HEK293 (cell line): ENCODE results near the gene TSC2.
A peak's percentile ranks its signal among the peaks of the same experiment; 100 is the strongest.

Experiments used
- CTCF ChIA-PET: fragments of 350-600 bp; formaldehyde crosslinking; extraction: SDS; loops from one replicate; lab custom pipeline; 2021; ENCODE audit warnings: antibody characterized with exemption; lab: Yijun Ruan, JAX
- POLR2A ChIA-PET: fragments of 300-600 bp; formaldehyde crosslinking; extraction: SDS; loops from one replicate; lab custom pipeline; 2020; ENCODE audit warnings: antibody characterized with exemption, inconsistent platforms; lab: Yijun Ruan, JAX
- H3K27ac ChIP-seq: fragments of 200-500 bp; sonication (Bioruptor generic); 2 replicates; pipeline ENCODE4 v1.5.1; 2014; ENCODE audit warnings: low read depth, low read length, control low read depth, inconsistent platforms; ENCODE audit errors: extremely low read depth
- H3K36me3 ChIP-seq, 2 experiments: fragments of 200-500 bp in 1 of 2; sonication (Bioruptor generic) in 1 of 2; 1 replicate in 1 of 2; 2 replicates in 1 of 2; pipeline ENCODE4 v1.5.1; 2014 to 2017; ENCODE audit warnings: inconsistent platforms in 2 of 2, low read length in 2 of 2; ENCODE audit not compliant: control insufficient read depth in 2 of 2, insufficient read depth in 1 of 2
- H3K4me1 ChIP-seq: fragments of 200-500 bp; sonication (Bioruptor generic); 2 replicates; pipeline ENCODE4 v1.5.1; 2014; ENCODE audit warnings: mild to moderate bottlenecking, low read length, inconsistent platforms; ENCODE audit not compliant: control insufficient read depth, insufficient read depth
- H3K4me3 ChIP-seq: 2 replicates; pipeline ENCODE4 v1.5.1; 2011; ENCODE audit warnings: low read depth, mild to moderate bottlenecking, control low read depth, low read length, moderate library complexity
- H3K9me3 ChIP-seq: fragments of 200-500 bp; sonication (Bioruptor generic); 2 replicates; pipeline ENCODE4 v1.5.1; 2014; ENCODE audit warnings: low read depth, low read length, inconsistent platforms; ENCODE audit not compliant: control insufficient read depth, insufficient read depth
- EGR2 ChIP-seq: fragments of 450-650 bp; formaldehyde crosslinking; IDR thresholded peaks from 2 replicates; pipeline ENCODE4 v1.5.1; 2016; ENCODE audit warnings: low read depth, missing biosample characterization, missing genetic modification characterization
- GLIS2 ChIP-seq: fragments of 450-650 bp; formaldehyde crosslinking; IDR thresholded peaks from 2 replicates; pipeline ENCODE4 v1.5.1; 2016; ENCODE audit warnings: missing biosample characterization, missing genetic modification characterization
- IKZF3 ChIP-seq: fragments of 450-650 bp; IDR thresholded peaks from 2 replicates; pipeline ENCODE4 v1.5.0; 2018; ENCODE audit warnings: missing biosample characterization, mild to moderate bottlenecking, missing genetic modification characterization, moderate library complexity
- KLF1 ChIP-seq: fragments of 450-650 bp; formaldehyde crosslinking; IDR thresholded peaks from 2 replicates; pipeline ENCODE4 v1.5.1; 2016; ENCODE audit warnings: missing biosample characterization, missing genetic modification characterization
- KLF16 ChIP-seq: fragments of 450-650 bp; formaldehyde crosslinking; IDR thresholded peaks from 2 replicates; pipeline ENCODE4 v1.5.1; 2017; ENCODE audit warnings: missing biosample characterization, missing genetic modification characterization
- KLF17 ChIP-seq: fragments of 450-650 bp; formaldehyde crosslinking; IDR thresholded peaks from 2 replicates; pipeline ENCODE4 v1.5.1; 2016; ENCODE audit warnings: missing biosample characterization, missing genetic modification characterization
- SCRT1 ChIP-seq: fragments of 450-650 bp; formaldehyde crosslinking; IDR thresholded peaks from 2 replicates; pipeline ENCODE4 v1.5.1; 2016; ENCODE audit warnings: missing biosample characterization, missing genetic modification characterization, borderline replicate concordance
- SCRT2 ChIP-seq: fragments of 450-650 bp; formaldehyde crosslinking; IDR thresholded peaks from 2 replicates; pipeline ENCODE4 v1.5.1; 2016; ENCODE audit warnings: missing biosample characterization, missing genetic modification characterization
- SETDB1 ChIP-seq: IDR thresholded peaks from one replicate; pipeline ENCODE4 v1.6.1; 2017; ENCODE audit warnings: mild to moderate bottlenecking, low read length, moderate library complexity, mixed read lengths; ENCODE audit not compliant: insufficient read length
- ZFHX2 ChIP-seq: fragments of 450-650 bp; formaldehyde crosslinking; conservative IDR thresholded peaks from 2 replicates; pipeline ENCODE4 v1.5.1; 2016; ENCODE audit warnings: missing biosample characterization, missing genetic modification characterization
- ZIC2 ChIP-seq: fragments of 450-650 bp; formaldehyde crosslinking; IDR thresholded peaks from 2 replicates; pipeline ENCODE4 v1.5.1; 2016; ENCODE audit warnings: missing biosample characterization, missing genetic modification characterization
- ZNF132 ChIP-seq: fragments of 450-650 bp; formaldehyde crosslinking; IDR thresholded peaks from 2 replicates; pipeline ENCODE4 v1.5.1; 2017; ENCODE audit warnings: missing biosample characterization, missing genetic modification characterization, borderline replicate concordance
- ZNF324 ChIP-seq: fragments of 450-650 bp; formaldehyde crosslinking; IDR thresholded peaks from 2 replicates; pipeline ENCODE4 v1.5.1; 2016; ENCODE audit warnings: missing biosample characterization, missing genetic modification characterization
- ZNF366 ChIP-seq: fragments of 450-650 bp; formaldehyde crosslinking; conservative IDR thresholded peaks from 2 replicates; pipeline ENCODE4 v1.5.1; 2016; ENCODE audit warnings: missing biosample characterization, missing genetic modification characterization
- ZNF391 ChIP-seq: fragments of 450-650 bp; formaldehyde crosslinking; IDR thresholded peaks from 2 replicates; pipeline ENCODE4 v1.5.1; 2016; ENCODE audit warnings: low read depth, missing biosample characterization, missing genetic modification characterization, borderline replicate concordance
- ZNF513 ChIP-seq: fragments of 450-650 bp; IDR thresholded peaks from 2 replicates; pipeline ENCODE4 v1.5.1; 2018; ENCODE audit warnings: missing biosample characterization, missing genetic modification characterization
- ZNF560 ChIP-seq: fragments of 450-650 bp; formaldehyde crosslinking; IDR thresholded peaks from 2 replicates; pipeline ENCODE4 v1.5.1; 2017; ENCODE audit warnings: missing biosample characterization, missing genetic modification characterization, borderline replicate concordance
- ZNF621 ChIP-seq: fragments of 450-650 bp; formaldehyde crosslinking; IDR thresholded peaks from 2 replicates; pipeline ENCODE4 v1.5.1; 2017; ENCODE audit warnings: missing biosample characterization, missing genetic modification characterization
- ZNF660 ChIP-seq: fragments of 450-650 bp; IDR thresholded peaks from 2 replicates; pipeline ENCODE4 v1.5.1; 2018; ENCODE audit warnings: missing biosample characterization, mild to moderate bottlenecking, missing genetic modification characterization
- ZNF677 ChIP-seq: fragments of 450-650 bp; IDR thresholded peaks from 2 replicates; pipeline ENCODE4 v1.5.0; 2018; ENCODE audit warnings: missing biosample characterization, mild to moderate bottlenecking, missing genetic modification characterization, moderate library complexity
- ZNF747 ChIP-seq: fragments of 450-650 bp; formaldehyde crosslinking; IDR thresholded peaks from 2 replicates; pipeline ENCODE4 v1.5.1; 2016; ENCODE audit warnings: missing biosample characterization, missing genetic modification characterization
- ZNF76 ChIP-seq: fragments of 450-650 bp; formaldehyde crosslinking; IDR thresholded peaks from 2 replicates; pipeline ENCODE4; 2016; ENCODE audit warnings: low read depth, missing biosample characterization, missing genetic modification characterization, borderline replicate concordance
- ZSCAN4 ChIP-seq: fragments of 450-650 bp; formaldehyde crosslinking; IDR thresholded peaks from 2 replicates; pipeline ENCODE4 v1.5.1; 2017; ENCODE audit warnings: missing biosample characterization, missing genetic modification characterization
- TF ChIP-seq, protein P1 (sequence below): fragments of 450-650 bp; formaldehyde crosslinking; IDR thresholded peaks from 2 replicates; pipeline ENCODE4 v1.5.1; 2016; ENCODE audit warnings: missing biosample characterization, missing genetic modification characterization
- TF ChIP-seq, protein P2 (sequence below): fragments of 450-650 bp; formaldehyde crosslinking; IDR thresholded peaks from 2 replicates; pipeline ENCODE4 v1.5.1; 2016; ENCODE audit warnings: missing biosample characterization, missing genetic modification characterization, low read depth

Gene TSC2

DNA sequence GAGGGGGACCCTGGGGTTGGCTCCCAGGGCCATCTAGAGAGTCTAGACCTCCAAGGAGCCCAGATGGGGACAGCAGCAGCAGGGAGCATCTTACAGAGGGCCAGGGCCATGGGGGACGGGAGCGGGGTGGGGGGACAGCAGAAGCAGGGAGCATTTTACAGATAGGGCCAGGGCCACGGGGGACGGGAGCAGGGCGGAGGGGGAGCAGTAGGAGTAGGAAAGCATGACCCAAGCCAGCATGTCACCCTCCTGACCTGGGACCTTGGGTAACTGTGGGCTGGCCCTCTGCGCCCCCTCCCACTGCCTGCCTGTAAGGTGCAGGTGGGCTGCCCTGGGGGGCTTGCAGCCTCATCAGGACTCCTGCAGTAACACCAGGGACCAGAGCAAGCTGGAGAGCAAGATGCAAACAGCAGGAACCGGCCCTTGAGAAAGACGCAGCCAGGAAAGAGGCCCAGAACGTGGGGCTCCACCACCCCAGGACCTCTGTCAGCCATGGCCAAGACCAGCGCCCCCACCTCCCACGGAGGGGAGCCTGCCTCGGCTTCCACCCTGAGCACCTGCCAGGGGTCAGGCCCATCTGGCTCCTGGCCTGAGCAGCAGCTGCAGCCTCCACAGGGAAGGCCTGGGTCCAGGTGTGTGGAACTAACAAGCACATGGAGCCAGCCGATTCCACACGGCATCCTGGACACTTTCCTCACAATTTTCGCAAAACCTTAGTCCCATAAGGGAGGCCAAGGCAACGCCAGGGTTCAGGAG lies 40.5 kb upstream of the TSC2 start:
- Histone ChIP-seq H3K36me3 (peaks cover 0 to 42% of the 10 kb centered on the region in 2 experiments; a peak in 1 of 3 replicates), H3K4me1 (peaks cover 29% of the 10 kb centered on the region), H3K27ac (peak overlapping the region; percentile 97; the same call in 1 of the 2 replicates), H3K4me3 (peak overlapping the region; percentile 1; the same call in 1 of the 2 replicates), H3K9me3 (no peaks in the 10 kb centered on the region)
- TF ChIP-seq, protein P1, sequence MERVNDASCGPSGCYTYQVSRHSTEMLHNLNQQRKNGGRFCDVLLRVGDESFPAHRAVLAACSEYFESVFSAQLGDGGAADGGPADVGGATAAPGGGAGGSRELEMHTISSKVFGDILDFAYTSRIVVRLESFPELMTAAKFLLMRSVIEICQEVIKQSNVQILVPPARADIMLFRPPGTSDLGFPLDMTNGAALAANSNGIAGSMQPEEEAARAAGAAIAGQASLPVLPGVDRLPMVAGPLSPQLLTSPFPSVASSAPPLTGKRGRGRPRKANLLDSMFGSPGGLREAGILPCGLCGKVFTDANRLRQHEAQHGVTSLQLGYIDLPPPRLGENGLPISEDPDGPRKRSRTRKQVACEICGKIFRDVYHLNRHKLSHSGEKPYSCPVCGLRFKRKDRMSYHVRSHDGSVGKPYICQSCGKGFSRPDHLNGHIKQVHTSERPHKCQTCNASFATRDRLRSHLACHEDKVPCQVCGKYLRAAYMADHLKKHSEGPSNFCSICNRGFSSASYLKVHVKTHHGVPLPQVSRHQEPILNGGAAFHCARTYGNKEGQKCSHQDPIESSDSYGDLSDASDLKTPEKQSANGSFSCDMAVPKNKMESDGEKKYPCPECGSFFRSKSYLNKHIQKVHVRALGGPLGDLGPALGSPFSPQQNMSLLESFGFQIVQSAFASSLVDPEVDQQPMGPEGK (tag by site-specific recombination), result peak; percentile 8; the same call in 1 of the 2 replicates
- 0 out of 2 replicates have a peak, but pooled peaks have one; percentile 9 for TF ChIP-seq ZFHX2 (tag by site-specific recombination)
- 0 out of 2 replicates have a peak, but pooled peaks have one; percentile 6 for TF ChIP-seq ZIC2 (tag by site-specific recombination)
- no peak for TF ChIP-seq ZNF621
- TF ChIP-seq ZNF677 (tag by site-specific recombination), result no peak
- no peak for TF ChIP-seq ZNF324 (tag by site-specific recombination)
- TF ChIP-seq EGR2, result peak; percentile 38; the same call in 1 of the 2 replicates
- no peak for TF ChIP-seq ZSCAN4 (tag by site-specific recombination)
- no peak for TF ChIP-seq ZNF132
- CTCF ChIA-PET, result interaction anchor here (0.6 to 1.8 kb wide), 5 partner anchors 15 to 582 kb away, joined by 3 to 6 read pairs (median 4); no protein-coding TSS in a partner anchor
- POLR2A ChIA-PET, result interaction anchor here (1.0 to 2.7 kb wide), 5 partner anchors 8 to 148 kb away, joined by 3 to 17 read pairs (median 3); partner anchors contain the start of genes RPS2 and TRAF7

DNA sequence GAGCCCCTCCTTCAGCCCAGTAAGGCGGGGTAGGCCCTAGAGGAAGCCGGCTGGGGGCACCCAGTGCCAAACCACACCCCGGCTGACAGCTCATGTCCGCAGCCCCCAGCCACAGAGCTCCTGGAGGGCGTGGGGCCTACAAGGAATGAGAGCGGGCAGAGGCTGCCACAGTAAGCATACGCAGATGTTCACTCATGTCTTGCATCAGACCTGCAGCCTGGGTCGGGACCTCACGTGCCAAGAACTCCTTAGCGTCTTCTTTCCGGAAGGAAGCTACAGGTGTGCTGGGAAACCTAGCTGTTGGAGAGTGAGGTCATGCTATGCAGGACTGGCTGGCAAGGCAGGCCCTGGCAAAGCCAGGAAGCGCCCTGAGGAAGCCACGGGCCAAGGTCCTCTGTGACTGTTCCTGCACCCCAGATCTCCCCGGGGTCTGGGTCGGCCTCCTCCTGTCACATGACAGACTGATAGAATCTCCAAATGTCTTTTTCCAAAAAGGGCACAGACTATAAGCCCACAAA lies 39.7 kb upstream of the TSC2 start:
- H3K9me3 ChIP-seq, result no peaks in the 10 kb centered on the region
- peaks cover 29% of the 10 kb centered on the region for H3K4me1 ChIP-seq
- CTCF ChIA-PET, result interaction anchor here (0.6 to 1.8 kb wide), 7 partner anchors 14 to 583 kb away, joined by 3 to 7 read pairs (median 4); no protein-coding TSS in a partner anchor
- H3K36me3 ChIP-seq, result peaks cover 0 to 34% of the 10 kb centered on the region in 2 experiments; a peak in 1 of 3 replicates
- peak overlapping the region; percentile 75 for H3K4me3 ChIP-seq
- peak overlapping the region; percentile 97; the same call in 1 of the 2 replicates for H3K27ac ChIP-seq
- POLR2A ChIA-PET, result interaction anchor here (0.8 to 2.7 kb wide), 6 partner anchors 9 to 147 kb away, joined by 3 to 17 read pairs (median 3); partner anchors contain the start of genes RPS2, TBL3 and TRAF7
- TF ChIP-seq GLIS2 (tag by site-specific recombination) (peak; percentile 18; the same call in 1 of the 2 replicates), ZNF76 (tag by site-specific recombination) (peak; percentile 77; the same call in 1 of the 2 replicates), ZIC2 (tag by site-specific recombination) (peak; percentile 35; the same call in 1 of the 2 replicates), ZNF660 (tag by site-specific recombination) (0 out of 2 replicates have a peak, but pooled peaks have one; percentile 60), KLF1 (tag by site-specific recombination) (peak; percentile 80), ZNF747 (no peak), SCRT2 (tag by site-specific recombination) (peak; percentile 100), KLF16 (peak; percentile 52), ZNF560 (tag by site-specific recombination) (no peak), KLF17 (tag by site-specific recombination) (peak; percentile 66), ZNF391 (tag by site-specific recombination) (0 out of 2 replicates have a peak, but pooled peaks have one; percentile 40), SETDB1 (no peak), SCRT1 (tag by site-specific recombination) (peak; percentile 99), ZNF513 (tag by site-specific recombination) (no peak), ZNF366 (peak; percentile 69), IKZF3 (peak; percentile 81)
- TF ChIP-seq, protein P2, sequence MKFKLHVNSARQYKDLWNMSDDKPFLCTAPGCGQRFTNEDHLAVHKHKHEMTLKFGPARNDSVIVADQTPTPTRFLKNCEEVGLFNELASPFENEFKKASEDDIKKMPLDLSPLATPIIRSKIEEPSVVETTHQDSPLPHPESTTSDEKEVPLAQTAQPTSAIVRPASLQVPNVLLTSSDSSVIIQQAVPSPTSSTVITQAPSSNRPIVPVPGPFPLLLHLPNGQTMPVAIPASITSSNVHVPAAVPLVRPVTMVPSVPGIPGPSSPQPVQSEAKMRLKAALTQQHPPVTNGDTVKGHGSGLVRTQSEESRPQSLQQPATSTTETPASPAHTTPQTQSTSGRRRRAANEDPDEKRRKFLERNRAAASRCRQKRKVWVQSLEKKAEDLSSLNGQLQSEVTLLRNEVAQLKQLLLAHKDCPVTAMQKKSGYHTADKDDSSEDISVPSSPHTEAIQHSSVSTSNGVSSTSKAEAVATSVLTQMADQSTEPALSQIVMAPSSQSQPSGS (tag by site-specific recombination), result 0 out of 2 replicates have a peak, but pooled peaks have one; percentile 2
